Heart right ventricle (tissue), 16 donors: Measurements from ENCODE around the gene ROCK2. TPM values are rescaled to one million over a fixed set of nuclear protein-coding genes. Genes with fewer than 3 reads are reported as not detected.

Experiments used
- ATAC-seq, 8 donors: fragments of 200-7000 bp; cut with Tn5 transposase; one replicate each; pipeline ENCODE4 v1.9.1; 2020; ENCODE audit warnings: mild to moderate bottlenecking in 8 of 8, moderate library complexity in 8 of 8, moderate number of reproducible peaks in 1 of 8
- DNase-seq, 2 donors: peaks; one replicate each; pipeline ENCODE4 v3.0.0-alpha.2; 2020
- H3K27ac ChIP-seq, 10 donors: fragments of 200-600 bp; sonication (generic) in 2 of 10; one replicate each; pipeline versions ENCODE4 v1.5.0 to v1.8.0; 2020 to 2022; ENCODE audit warnings: mild to moderate bottlenecking in 3 of 10
- H3K27me3 ChIP-seq, 7 donors: fragments of 200-600 bp; one replicate each; pipeline ENCODE4 v1.8.0; 2021 to 2022; ENCODE audit warnings: mild to moderate bottlenecking in 2 of 7
- H3K36me3 ChIP-seq, 9 donors: fragments of 200-600 bp; sonication (generic) in 1 of 9; one replicate each; pipeline versions ENCODE4 v1.5.0 to v1.8.0; 2020 to 2022; ENCODE audit warnings: mild to moderate bottlenecking in 2 of 9
- H3K4me1 ChIP-seq, 9 donors: fragments of 200-600 bp; sonication (generic) in 1 of 9; one replicate each; pipeline versions ENCODE4 v1.5.0 to v1.8.0; 2020 to 2022; ENCODE audit warnings: mild to moderate bottlenecking in 4 of 9
- H3K4me3 ChIP-seq, 10 donors: fragments of 200-600 bp; sonication (generic) in 2 of 10; one replicate each; pipeline versions ENCODE4 v1.5.0 to v1.8.0; 2020 to 2022; ENCODE audit warnings: mild to moderate bottlenecking in 7 of 10, moderate library complexity in 2 of 10
- H3K9me3 ChIP-seq, 11 donors: fragments of 200-600 bp in 10 of 11; sonication (generic) in 2 of 11; one replicate each; pipeline versions ENCODE4 v1.5.0 to v1.8.0; 2013 to 2022; ENCODE audit warnings: mild to moderate bottlenecking in 2 of 11, control low read depth in 1 of 11, moderate library complexity in 1 of 11
- WGBS, 2 donors: extraction: QIAGEN DNeasy Blood & Tissue Kit; methylation state at CpG; one replicate each; pipeline ENCODE4 v1.1.7; 2013; ENCODE audit warnings: inconsistent platforms in 1 of 2; 5-methylcytosine and 5-hydroxymethylcytosine counted together
- intact Hi-C, 10 donors: fragments of 100-400 bp; cut with DNase I; formaldehyde crosslinking; loops; one replicate each; pipeline versions ENCODE4 v1.11.1 to v1.14.2; 2022
- polyA plus RNA-seq, 2 donors: library from polyadenylated mRNA; stranded (reverse); fragments of 200-250 nt; gene quantifications; one replicate each; pipeline ENCODE4 v1.2.3, GENCODE V29; 2013
- total RNA-seq, 10 donors: library from RNA; stranded (reverse); fragmentation: NEBNext Ultra II Directional in 3 of 10; extraction: Animal tissue kit (Norgen Biotek cat#: 25700) in 3 of 10; gene quantifications; one replicate each; pipeline versions ENCODE4 v1.2.1 to v1.2.4, GENCODE V29; 2021 to 2023
- TF ChIP-seq, protein P1 (sequence below), 9 donors: fragments of 200-600 bp; sonication (generic) in 2 of 9; IDR thresholded peaks; one replicate each; pipeline versions ENCODE4 v1.5.0 to v1.8.0; 2021 to 2022; ENCODE audit warnings: antibody characterized with exemption in 9 of 9, mild to moderate bottlenecking in 5 of 9, moderate library complexity in 1 of 9
- donor health status: Arrhythmogenic right ventricular cardiomyopathy.
- donor health status: ischemic (EF 13 %, LVEDD 7.1; RV severe dilation, severe dysfunction).
- donor health status: healthy with polysubstance abuse.
- donor health status: DM: no; HTN: yes; CAD: no.
- donor health status: DM: no; HTN: no; CAD: no.
- donor health status: ischemic (EF 25% LVEDD 6.9; RV normal size, moderate dysfunction).
- donor health status: ischemic (EF 25% LVEDD 5.7; RV mildly dilated, moderate dysfunction).
- donor health status: healthy.
- donor health status: DM: yes; HTN: yes; CAD: no.
- donor health status: Ischemic cardiomyopathy.
- donor health status: ischemic (EF 35%, LVEDD 5.7; RV mildly dilated, moderate dysfunction).
- donor health status: nonischemic (EF 11% LVEDD 7.7; RV severe dilation, severe dysfunction).
- donor health status: DM: yes; HTN: yes; CAD: no.
- donor health status: PGD.
- donor health status: ischemic (EF 29% LVEDD 5.4; RV normal size, mild dysfunction).
- donor health status: nonischemic (EF 23%, LVEDD 6.1; RV moderate dilation, normal function).

ROCK2 gene
- total and polyA plus RNA-seq, 12 donors: 6.9 to 51.8 (median 36.5) TPM

DNA sequence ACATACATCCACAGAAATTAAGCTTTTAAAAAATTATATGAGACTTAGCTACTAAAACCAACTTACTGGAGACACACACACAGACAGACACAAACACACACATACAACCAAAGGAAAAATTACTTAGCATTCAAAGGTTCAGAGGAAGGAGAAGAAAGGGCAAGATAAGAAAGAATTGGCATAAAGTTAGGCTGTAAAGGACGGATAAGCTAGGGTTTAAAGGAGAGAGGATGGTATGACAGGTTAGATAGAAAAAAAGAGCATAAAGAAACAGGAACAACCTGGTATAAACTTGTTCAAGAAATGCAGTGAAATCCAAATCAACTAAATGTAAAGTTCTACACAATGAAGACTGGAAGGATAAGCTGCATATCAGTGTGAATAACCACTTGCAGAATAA lies 115.7 kb downstream of the ROCK2 start:
- DNase-seq (no peak), ATAC-seq (no peak)
- Histone ChIP-seq H3K9me3 (no peaks in the 10 kb centered on the region), H3K27me3 (no peaks in the 10 kb centered on the region), H3K4me1 (peaks cover 0 to 17% (median 14%) of the 10 kb centered on the region in 9 donors), H3K4me3 (no peak overlapping the region), H3K36me3 (peaks cover 0 to 37% (median 0%) of the 10 kb centered on the region in 9 donors), H3K27ac (no peak overlapping the region)
- WGBS, 2 donors: 49 to 50% methylated on average over 1 of the region's 1 CpG
- TF ChIP-seq, protein P1, sequence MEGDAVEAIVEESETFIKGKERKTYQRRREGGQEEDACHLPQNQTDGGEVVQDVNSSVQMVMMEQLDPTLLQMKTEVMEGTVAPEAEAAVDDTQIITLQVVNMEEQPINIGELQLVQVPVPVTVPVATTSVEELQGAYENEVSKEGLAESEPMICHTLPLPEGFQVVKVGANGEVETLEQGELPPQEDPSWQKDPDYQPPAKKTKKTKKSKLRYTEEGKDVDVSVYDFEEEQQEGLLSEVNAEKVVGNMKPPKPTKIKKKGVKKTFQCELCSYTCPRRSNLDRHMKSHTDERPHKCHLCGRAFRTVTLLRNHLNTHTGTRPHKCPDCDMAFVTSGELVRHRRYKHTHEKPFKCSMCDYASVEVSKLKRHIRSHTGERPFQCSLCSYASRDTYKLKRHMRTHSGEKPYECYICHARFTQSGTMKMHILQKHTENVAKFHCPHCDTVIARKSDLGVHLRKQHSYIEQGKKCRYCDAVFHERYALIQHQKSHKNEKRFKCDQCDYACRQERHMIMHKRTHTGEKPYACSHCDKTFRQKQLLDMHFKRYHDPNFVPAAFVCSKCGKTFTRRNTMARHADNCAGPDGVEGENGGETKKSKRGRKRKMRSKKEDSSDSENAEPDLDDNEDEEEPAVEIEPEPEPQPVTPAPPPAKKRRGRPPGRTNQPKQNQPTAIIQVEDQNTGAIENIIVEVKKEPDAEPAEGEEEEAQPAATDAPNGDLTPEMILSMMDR (IDR thresholded peaks at IDR 0.05): no peak
- intact Hi-C loops: no loop called here

DNA sequence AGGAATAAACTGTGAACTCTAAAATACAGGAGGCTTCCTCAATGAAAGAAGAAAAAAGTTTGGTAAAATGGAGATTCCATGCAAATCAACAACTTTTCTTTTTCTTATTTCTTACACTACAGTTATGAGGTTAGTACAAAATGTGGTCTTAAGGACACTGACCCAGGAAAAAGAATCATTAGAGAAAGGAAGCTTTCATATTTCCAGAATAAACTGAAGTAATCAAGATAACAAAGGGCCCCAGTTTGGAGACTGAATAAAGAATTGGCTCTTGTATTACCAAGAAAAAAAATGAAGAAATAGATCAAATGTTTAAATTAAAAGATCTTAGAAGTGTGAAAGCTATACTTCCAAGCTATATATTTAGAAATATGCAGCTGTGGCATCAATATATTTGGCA lies 116.8 kb downstream of the ROCK2 start:
- ATAC-seq (no peak), DNase-seq (no peak)
- intact Hi-C loops: no loop called here

DNA sequence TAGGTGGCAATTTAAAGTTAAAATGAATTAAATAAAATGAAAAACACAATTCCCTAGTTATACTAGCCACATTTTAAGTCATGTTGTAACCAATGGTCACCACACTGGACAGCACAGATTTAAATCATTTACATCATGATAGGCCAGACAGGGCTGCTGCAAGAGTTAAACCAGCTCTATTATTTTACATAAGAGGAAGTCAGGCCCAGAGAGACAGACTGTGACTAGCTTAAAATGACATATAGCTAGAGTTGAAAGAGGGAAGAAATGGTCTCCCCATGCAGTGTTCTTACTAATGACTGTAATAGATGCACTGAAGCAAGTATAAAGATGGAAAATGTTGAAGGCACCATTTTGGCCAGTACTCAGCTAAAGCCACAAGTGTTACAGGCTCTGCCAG lies 119.5 kb downstream of the ROCK2 start:
- Histone ChIP-seq H3K27me3 (no peaks in the 10 kb centered on the region), H3K9me3 (no peaks in the 10 kb centered on the region), H3K4me3 (no peak overlapping the region), H3K4me1 (peaks cover 0 to 17% (median 8%) of the 10 kb centered on the region in 9 donors), H3K27ac (no peak overlapping the region), H3K36me3 (peaks cover 0 to 64% (median 9%) of the 10 kb centered on the region in 9 donors)
- intact Hi-C loops: no loop called here
- DNase-seq (no peak), ATAC-seq (no peak)
- TF ChIP-seq, protein P1 (IDR thresholded peaks at IDR 0.05): no peak

More for the DNA sequence above, 116.8 kb downstream of the ROCK2 start:
- Histone ChIP-seq H3K27me3 (no peaks in the 10 kb centered on the region), H3K4me3 (no peak overlapping the region), H3K27ac (no peak overlapping the region), H3K4me1 (peaks cover 0 to 17% (median 8%) of the 10 kb centered on the region in 9 donors), H3K9me3 (no peaks in the 10 kb centered on the region), H3K36me3 (peaks cover 0 to 40% (median 0%) of the 10 kb centered on the region in 9 donors)
- TF ChIP-seq, protein P1 (IDR thresholded peaks at IDR 0.05): no peak

DNA sequence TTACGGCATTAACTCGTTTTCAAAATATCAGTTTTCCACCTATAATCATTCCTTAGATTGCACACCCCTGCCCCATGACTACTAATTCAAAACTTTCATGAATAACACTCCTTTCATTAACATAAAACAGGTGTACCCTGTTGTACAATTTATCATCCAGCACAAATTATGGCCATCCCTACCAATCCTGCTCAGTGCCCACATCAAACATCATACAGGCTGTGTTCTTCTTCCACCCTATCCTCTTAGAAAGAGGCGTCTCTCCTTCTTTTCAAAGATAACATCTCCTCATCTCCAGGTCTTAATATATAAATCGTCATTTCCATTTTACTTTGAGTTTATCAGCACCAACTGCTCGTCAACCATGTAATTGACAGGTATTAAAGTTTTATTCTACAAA lies 121.6 kb downstream of the ROCK2 start:
- peaks cover 0 to 84% (median 16%) of the 10 kb centered on the region in 9 donors for H3K36me3 ChIP-seq
- no peak for DNase-seq
- H3K27me3 ChIP-seq: no peaks in the 10 kb centered on the region
- H3K9me3 ChIP-seq: no peaks in the 10 kb centered on the region
- H3K27ac ChIP-seq: no peak overlapping the region
- WGBS, 2 donors: 91 to 92% methylated on average over 5 of the region's 5 CpGs
- intact Hi-C loops: no loop called here
- no peak for ATAC-seq
- no peak overlapping the region for H3K4me3 ChIP-seq
- H3K4me1 ChIP-seq: peaks cover 0 to 7% (median 0%) of the 10 kb centered on the region in 9 donors
- TF ChIP-seq, protein P1 (IDR thresholded peaks at IDR 0.05): no peak
